Measurements from ENCODE around the gene NEURL2. TPM values are rescaled to one million over a fixed set of nuclear protein-coding genes. Genes with fewer than 3 reads are reported as not detected.

The NEURL2 gene
- total and polyA plus RNA-seq, 4 donors: 3.7 to 14.5 (median 5.2) TPM

- no peaks in the 10 kb centered on the region for H3K9me3 ChIP-seq (ENCODE audit: control insufficient read depth in 4 of 4, low read length in 3 of 4)
- no peak for TF ChIP-seq GABPA (IDR thresholded peaks at IDR 0.05 in 1 of 2, conservative IDR thresholded peaks at IDR 0.05 in 1 of 2)
- TF ChIP-seq YY1 (IDR thresholded peaks at IDR 0.05): no peak
- TF ChIP-seq HNF4G (IDR thresholded peaks at IDR 0.05): no peak
- TF ChIP-seq RAD21 (IDR thresholded peaks at IDR 0.05): no peak
- TF ChIP-seq REST (IDR thresholded peaks at IDR 0.05): no peak
- TF ChIP-seq SP1 (IDR thresholded peaks at IDR 0.05): no peak
- TF ChIP-seq NR2F2 (IDR thresholded peaks at IDR 0.05): no peak
- no peak for TF ChIP-seq ATF3 (IDR thresholded peaks at IDR 0.05)
- no peak for TF ChIP-seq FOXA2 (IDR thresholded peaks at IDR 0.05)
- TF ChIP-seq CTCF (IDR thresholded peaks at IDR 0.05; ENCODE audit: low read depth, low read length, missing input control): no peak
- TF ChIP-seq ZBTB33 (IDR thresholded peaks at IDR 0.05): no peak
- TF ChIP-seq RXRA (IDR thresholded peaks at IDR 0.05): no peak
- peaks cover 12 to 28% (median 22%) of the 10 kb centered on the region in 4 donors for H3K4me1 ChIP-seq (ENCODE audit: control insufficient read depth in 4 of 4, insufficient read depth in 4 of 4, low read length in 3 of 4)
- peaks cover 2 to 5% (median 3%) of the 10 kb centered on the region in 4 donors for H3K36me3 ChIP-seq (ENCODE audit: control insufficient read depth in 4 of 4, insufficient read depth in 3 of 4, low read depth in 1 of 4, low read length in 3 of 4)
- H3K27me3 ChIP-seq (ENCODE audit: control insufficient read depth in 4 of 4, insufficient read depth in 4 of 4, low read length in 3 of 4): no peaks in the 10 kb centered on the region
- H3K9ac ChIP-seq (ENCODE audit: low read depth in 1 of 2, low read length in 2 of 2): peak overlapping the region in 1 of 2 donors; percentile 73
- peak overlapping the region; percentile 67 to 86 for H3K27ac ChIP-seq (ENCODE audit: low read depth in 1 of 2, low read length in 2 of 2)
- WGBS: 17% methylated on average over 13 of the region's 13 CpGs
- H3K4me3 ChIP-seq (ENCODE audit: low read depth in 1 of 3, low read length in 3 of 3): peak overlapping the region; percentile 68 to 100 (median 94)
- no peak for DNase-seq (ENCODE audit: low spot score)
Measured at GRCh38 chr20:45857882-45858216, 33.2 kb downstream of the NEURL2 start.

GRCh38 chr20:45857114-45857881 lies 33.7 kb downstream of the NEURL2 start, which contains the start of the genes ACOT8 and ZSWIM3:
ACOT8 (minus strand) TSS chr20:45857392; CDS start chr20:45857315, 77 bp downstream.
ZSWIM3 (plus strand) TSS chr20:45857614; CDS start chr20:45857826, 212 bp downstream.
- Histone ChIP-seq H3K4me1 (ENCODE audit: control insufficient read depth in 4 of 4, insufficient read depth in 4 of 4, low read length in 3 of 4) (peaks cover 12 to 28% (median 22%) of the 10 kb centered on the region in 4 donors), H3K27me3 (ENCODE audit: control insufficient read depth in 4 of 4, insufficient read depth in 4 of 4, low read length in 3 of 4) (no peaks in the 10 kb centered on the region), H3K9ac (ENCODE audit: low read depth in 1 of 2, low read length in 2 of 2) (peak within 1 kb of the TSS; percentile 73 to 85), H3K4me3 (ENCODE audit: low read depth in 1 of 3, low read length in 3 of 3) (peak within 1 kb of the TSS; percentile 68 to 100 (median 97)), H3K9me3 (ENCODE audit: control insufficient read depth in 4 of 4, low read length in 3 of 4) (no peaks in the 10 kb centered on the region), H3K36me3 (ENCODE audit: control insufficient read depth in 4 of 4, insufficient read depth in 3 of 4, low read depth in 1 of 4, low read length in 3 of 4) (peaks cover 2 to 7% (median 3%) of the 10 kb centered on the region in 4 donors), H3K27ac (ENCODE audit: low read depth in 1 of 2, low read length in 2 of 2) (peak within 1 kb of the TSS; percentile 67 to 86)
- under 1% methylated on average over 36 of the region's 36 CpGs for WGBS
- peak; percentile 92 for DNase-seq (ENCODE audit: low spot score)
- TF ChIP-seq REST (IDR thresholded peaks at IDR 0.05) (peak; percentile 70), GABPA (IDR thresholded peaks at IDR 0.05 in 1 of 2, conservative IDR thresholded peaks at IDR 0.05 in 1 of 2) (peak; percentile 99), NR2F2 (IDR thresholded peaks at IDR 0.05) (peak; percentile 94), HNF4G (IDR thresholded peaks at IDR 0.05) (no peak), ATF3 (IDR thresholded peaks at IDR 0.05) (no peak), FOXA1 (IDR thresholded peaks at IDR 0.05) (no peak), FOXA2 (IDR thresholded peaks at IDR 0.05) (no peak), CTCF (IDR thresholded peaks at IDR 0.05; ENCODE audit: low read depth, low read length, missing input control) (no peak), TAF1 (conservative IDR thresholded peaks at IDR 0.05) (peak; percentile 91), MAX (IDR thresholded peaks at IDR 0.05) (peak; percentile 22), SP1 (IDR thresholded peaks at IDR 0.05) (peak; percentile 100)
